ENCODE measurements around the gene SLC13A4. TPM values are rescaled to one million over a fixed set of nuclear protein-coding genes. Genes with fewer than 3 reads are reported as not detected.
"Not testable (repeated sequence)": the region's sequence is repeated elsewhere in the genome, so short reads cannot be mapped to it uniquely, and the experiment has no call there.

Gene SLC13A4
- total RNA-seq, 6 donors from 2014 or later: 0.20 to 0.30 TPM; not detected in 4

- H3K4me3 ChIP-seq: no peak overlapping the region
- no peak for ATAC-seq (ENCODE audit: low FRiP score in 2 of 2)
- TF ChIP-seq POLR2A (IDR thresholded peaks at IDR 0.05) (no peak), POLR2AphosphoS5 (IDR thresholded peaks at IDR 0.05) (no peak), CTCF (IDR thresholded peaks at IDR 0.05) (no peak), EP300 (IDR thresholded peaks at IDR 0.05) (no peak)
- DNase-seq: no peak
- peaks cover 0 to 3% (median 1%) of the 10 kb centered on the region in 4 donors for H3K4me1 ChIP-seq
- peaks cover 0 to 36% (median 4%) of the 10 kb centered on the region in 4 donors for H3K36me3 ChIP-seq
- 62 to 74% methylated on average over 1 of the region's 1 CpG for WGBS, 2 donors
- H3K9me3 ChIP-seq: no peaks in the 10 kb centered on the region
- no peaks in the 10 kb centered on the region for H3K27me3 ChIP-seq
- no peak overlapping the region for H3K27ac ChIP-seq
Measured at GRCh38 chr7:135647755-135648154, 80.2 kb downstream of the SLC13A4 start.

- ATAC-seq (ENCODE audit: low FRiP score in 2 of 2) (peak in 1 of 2 donors; percentile 81), DNase-seq (no peak)
- H3K27me3 ChIP-seq: no peaks in the 10 kb centered on the region
- peak overlapping the region in 1 of 4 donors; percentile 3 for H3K4me3 ChIP-seq
- H3K4me1 ChIP-seq: peaks cover 0 to 3% (median 0%) of the 10 kb centered on the region in 4 donors
- TF ChIP-seq CTCF (IDR thresholded peaks at IDR 0.05) (peak; percentile 40 to 72 (median 65)), POLR2A (IDR thresholded peaks at IDR 0.05) (no peak)
- WGBS, 2 donors: 33 to 39% methylated on average over 6 of the region's 6 CpGs
- H3K27ac ChIP-seq: peak overlapping the region in 2 of 4 donors; percentile 18 to 48
- H3K9me3 ChIP-seq: no peaks in the 10 kb centered on the region
- peaks cover 0 to 56% (median 8%) of the 10 kb centered on the region in 4 donors for H3K36me3 ChIP-seq
Measured at GRCh38 chr7:135645296-135645904, 82.6 kb downstream of the SLC13A4 start.

GRCh38 chr7:135644729-135645128, 83.3 kb downstream of the SLC13A4 start:
- no peak for TF ChIP-seq CTCF (IDR thresholded peaks at IDR 0.05)
- TF ChIP-seq POLR2A (IDR thresholded peaks at IDR 0.05): no peak
- no peak for TF ChIP-seq EP300 (IDR thresholded peaks at IDR 0.05)
- TF ChIP-seq POLR2AphosphoS5 (IDR thresholded peaks at IDR 0.05): no peak
- DNase-seq: no peak
- Histone ChIP-seq H3K4me1 (peaks cover 0 to 3% (median 0%) of the 10 kb centered on the region in 4 donors), H3K27me3 (no peaks in the 10 kb centered on the region), H3K9me3 (no peaks in the 10 kb centered on the region), H3K4me3 (no peak overlapping the region), H3K36me3 (peaks cover 0 to 62% (median 11%) of the 10 kb centered on the region in 4 donors), H3K27ac (no peak overlapping the region)
- 82 to 84% methylated on average over 3 of the region's 3 CpGs for WGBS, 2 donors
- no peak for ATAC-seq (ENCODE audit: low FRiP score in 2 of 2)

- ATAC-seq (ENCODE audit: low FRiP score in 2 of 2): no peak
- H3K36me3 ChIP-seq: peaks cover 0 to 67% (median 14%) of the 10 kb centered on the region in 4 donors
- 69 to 92% methylated on average over 3 of the region's 3 CpGs for WGBS, 2 donors
Measured at GRCh38 chr7:135644154-135644553, 83.8 kb downstream of the SLC13A4 start.

GRCh38 chr7:135639690-135640089, 88.3 kb downstream of the SLC13A4 start:
- H3K4me3 ChIP-seq; ATAC-seq (ENCODE audit: low FRiP score in 2 of 2); H3K9me3 ChIP-seq; DNase-seq; H3K27me3 ChIP-seq; H3K27ac ChIP-seq; H3K4me1 ChIP-seq: not testable (repeated sequence)
- H3K36me3 ChIP-seq: peaks cover 0 to 79% (median 20%) of the 10 kb centered on the region in 4 donors

More at GRCh38 chr7:135644154-135644553, 83.8 kb downstream of the SLC13A4 start:
- TF ChIP-seq CTCF (IDR thresholded peaks at IDR 0.05): no peak
- TF ChIP-seq POLR2AphosphoS5 (IDR thresholded peaks at IDR 0.05): no peak
- no peak for TF ChIP-seq POLR2A (IDR thresholded peaks at IDR 0.05)
- TF ChIP-seq EP300 (IDR thresholded peaks at IDR 0.05): no peak
- H3K27ac ChIP-seq: no peak overlapping the region
- peak in 1 of 2 donors; percentile 29 for DNase-seq
- no peak overlapping the region for H3K4me3 ChIP-seq
- H3K9me3 ChIP-seq: no peaks in the 10 kb centered on the region
- H3K27me3 ChIP-seq: no peaks in the 10 kb centered on the region
- H3K4me1 ChIP-seq: peaks cover 0 to 3% (median 0%) of the 10 kb centered on the region in 4 donors

Measured in upper lobe of left lung (tissue), 6 donors.